ENCODE results near the gene SUPT5H. TPM values are rescaled to one million over a fixed set of nuclear protein-coding genes. Genes with fewer than 3 reads are reported as not detected.

The SUPT5H gene
- total and polyA plus RNA-seq, 2 of the 13 experiments (the other 11 are each of a cell fraction or from before 2014, with no cell fraction given), result 48.2 to 51.7 TPM

DNA sequence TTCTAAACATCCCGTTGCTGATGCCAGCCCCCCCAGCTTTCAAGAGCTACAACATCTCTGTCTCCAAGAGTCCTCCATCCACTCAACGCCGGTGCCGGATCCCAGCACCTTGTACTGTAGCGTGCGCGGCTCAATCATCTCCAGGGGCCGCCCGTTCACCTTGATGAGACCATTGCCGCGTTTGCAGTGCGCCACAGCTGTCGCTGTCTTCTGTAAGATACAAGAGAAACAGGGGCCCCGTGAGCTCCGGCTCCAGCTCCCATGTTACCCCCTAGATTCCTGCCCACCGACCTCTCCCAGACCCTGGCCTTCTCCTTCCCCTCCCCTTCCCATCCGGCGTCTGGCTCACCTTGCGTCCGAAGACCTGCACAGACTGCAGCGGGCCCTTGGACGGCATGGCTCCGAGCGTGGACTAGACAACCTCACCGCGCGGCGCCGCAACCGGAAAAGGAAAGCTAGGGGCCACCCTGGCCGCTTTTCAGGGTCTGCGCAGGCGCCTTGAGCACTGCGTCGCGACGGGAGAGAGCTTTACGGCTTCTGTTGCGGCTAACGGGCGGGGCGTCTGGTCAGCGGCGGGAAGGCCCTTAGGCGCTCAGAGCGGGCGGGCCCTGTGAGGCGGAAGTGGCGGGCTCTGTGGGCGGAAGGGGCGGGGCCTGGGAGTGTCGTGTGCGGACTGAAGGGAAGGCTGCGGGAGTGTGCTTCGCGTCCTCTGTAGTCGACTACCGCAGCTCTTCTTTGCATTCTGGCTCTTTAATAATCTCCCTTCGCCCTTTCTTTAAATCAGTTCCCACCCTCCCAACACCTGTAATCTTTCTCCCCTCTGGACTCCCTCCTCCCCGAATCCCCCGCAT lies 9.7 kb upstream of the SUPT5H start, which contains the start of gene RPS16 (continued):
- TF ChIP-seq IKZF4 (CRISPR knock-in tag; IDR thresholded peaks at IDR 0.05; ENCODE audit: borderline replicate concordance, low read depth, not compliant biosample characterization), result no peak
- TF ChIP-seq ZNF768 (CRISPR knock-in tag; IDR thresholded peaks at IDR 0.05), result peak; percentile 85; the same call in 1 of the 2 replicates
- TF ChIP-seq ZNF709 (CRISPR knock-in tag; IDR thresholded peaks at IDR 0.05), result peak; percentile 85; the same call in 1 of the 2 replicates
- no peak for TF ChIP-seq TCF7L2 (IDR thresholded peaks at IDR 0.05; ENCODE audit: low read depth, low read length)
- TF ChIP-seq ZSCAN12 (CRISPR knock-in tag; IDR thresholded peaks at IDR 0.05), result peak; percentile 75; the same call in 1 of the 2 replicates
- TF ChIP-seq YEATS4 (CRISPR knock-in tag; IDR thresholded peaks at IDR 0.05; ENCODE audit: borderline replicate concordance), result peak; percentile 96
- TF ChIP-seq PITX1 (CRISPR knock-in tag; IDR thresholded peaks at IDR 0.05), result peak; percentile 63; the same call in 1 of the 2 replicates
- TF ChIP-seq ATF1 (CRISPR knock-in tag; IDR thresholded peaks at IDR 0.05), result no peak
- TF ChIP-seq, protein P1, sequence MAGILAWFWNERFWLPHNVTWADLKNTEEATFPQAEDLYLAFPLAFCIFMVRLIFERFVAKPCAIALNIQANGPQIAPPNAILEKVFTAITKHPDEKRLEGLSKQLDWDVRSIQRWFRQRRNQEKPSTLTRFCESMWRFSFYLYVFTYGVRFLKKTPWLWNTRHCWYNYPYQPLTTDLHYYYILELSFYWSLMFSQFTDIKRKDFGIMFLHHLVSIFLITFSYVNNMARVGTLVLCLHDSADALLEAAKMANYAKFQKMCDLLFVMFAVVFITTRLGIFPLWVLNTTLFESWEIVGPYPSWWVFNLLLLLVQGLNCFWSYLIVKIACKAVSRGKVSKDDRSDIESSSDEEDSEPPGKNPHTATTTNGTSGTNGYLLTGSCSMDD (CRISPR knock-in tag; IDR thresholded peaks at IDR 0.05), result no peak
- TF ChIP-seq, protein P2, sequence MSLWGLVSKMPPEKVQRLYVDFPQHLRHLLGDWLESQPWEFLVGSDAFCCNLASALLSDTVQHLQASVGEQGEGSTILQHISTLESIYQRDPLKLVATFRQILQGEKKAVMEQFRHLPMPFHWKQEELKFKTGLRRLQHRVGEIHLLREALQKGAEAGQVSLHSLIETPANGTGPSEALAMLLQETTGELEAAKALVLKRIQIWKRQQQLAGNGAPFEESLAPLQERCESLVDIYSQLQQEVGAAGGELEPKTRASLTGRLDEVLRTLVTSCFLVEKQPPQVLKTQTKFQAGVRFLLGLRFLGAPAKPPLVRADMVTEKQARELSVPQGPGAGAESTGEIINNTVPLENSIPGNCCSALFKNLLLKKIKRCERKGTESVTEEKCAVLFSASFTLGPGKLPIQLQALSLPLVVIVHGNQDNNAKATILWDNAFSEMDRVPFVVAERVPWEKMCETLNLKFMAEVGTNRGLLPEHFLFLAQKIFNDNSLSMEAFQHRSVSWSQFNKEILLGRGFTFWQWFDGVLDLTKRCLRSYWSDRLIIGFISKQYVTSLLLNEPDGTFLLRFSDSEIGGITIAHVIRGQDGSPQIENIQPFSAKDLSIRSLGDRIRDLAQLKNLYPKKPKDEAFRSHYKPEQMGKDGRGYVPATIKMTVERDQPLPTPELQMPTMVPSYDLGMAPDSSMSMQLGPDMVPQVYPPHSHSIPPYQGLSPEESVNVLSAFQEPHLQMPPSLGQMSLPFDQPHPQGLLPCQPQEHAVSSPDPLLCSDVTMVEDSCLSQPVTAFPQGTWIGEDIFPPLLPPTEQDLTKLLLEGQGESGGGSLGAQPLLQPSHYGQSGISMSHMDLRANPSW (CRISPR knock-in tag; IDR thresholded peaks at IDR 0.05; ENCODE audit: borderline replicate concordance), result no peak
- no peak for TF ChIP-seq SCMH1 (CRISPR knock-in tag; IDR thresholded peaks at IDR 0.05; ENCODE audit: borderline replicate concordance)
- TF ChIP-seq, protein P3, sequence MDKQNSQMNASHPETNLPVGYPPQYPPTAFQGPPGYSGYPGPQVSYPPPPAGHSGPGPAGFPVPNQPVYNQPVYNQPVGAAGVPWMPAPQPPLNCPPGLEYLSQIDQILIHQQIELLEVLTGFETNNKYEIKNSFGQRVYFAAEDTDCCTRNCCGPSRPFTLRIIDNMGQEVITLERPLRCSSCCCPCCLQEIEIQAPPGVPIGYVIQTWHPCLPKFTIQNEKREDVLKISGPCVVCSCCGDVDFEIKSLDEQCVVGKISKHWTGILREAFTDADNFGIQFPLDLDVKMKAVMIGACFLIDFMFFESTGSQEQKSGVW (CRISPR knock-in tag; IDR thresholded peaks at IDR 0.05; ENCODE audit: borderline replicate concordance), result no peak
- no peak for TF ChIP-seq SYNCRIP (IDR thresholded peaks at IDR 0.05; ENCODE audit: insufficient read depth, low read depth, low read length)
- TF ChIP-seq, protein P4, sequence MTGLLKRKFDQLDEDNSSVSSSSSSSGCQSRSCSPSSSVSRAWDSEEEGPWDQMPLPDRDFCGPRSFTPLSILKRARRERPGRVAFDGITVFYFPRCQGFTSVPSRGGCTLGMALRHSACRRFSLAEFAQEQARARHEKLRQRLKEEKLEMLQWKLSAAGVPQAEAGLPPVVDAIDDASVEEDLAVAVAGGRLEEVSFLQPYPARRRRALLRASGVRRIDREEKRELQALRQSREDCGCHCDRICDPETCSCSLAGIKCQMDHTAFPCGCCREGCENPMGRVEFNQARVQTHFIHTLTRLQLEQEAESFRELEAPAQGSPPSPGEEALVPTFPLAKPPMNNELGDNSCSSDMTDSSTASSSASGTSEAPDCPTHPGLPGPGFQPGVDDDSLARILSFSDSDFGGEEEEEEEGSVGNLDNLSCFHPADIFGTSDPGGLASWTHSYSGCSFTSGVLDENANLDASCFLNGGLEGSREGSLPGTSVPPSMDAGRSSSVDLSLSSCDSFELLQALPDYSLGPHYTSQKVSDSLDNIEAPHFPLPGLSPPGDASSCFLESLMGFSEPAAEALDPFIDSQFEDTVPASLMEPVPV (CRISPR knock-in tag; IDR thresholded peaks at IDR 0.05), result no peak
- no peak for TF ChIP-seq SP1 (IDR thresholded peaks at IDR 0.05)
- peak; percentile 94 for TF ChIP-seq SP1 (CRISPR knock-in tag; IDR thresholded peaks at IDR 0.05)
- no peak for TF ChIP-seq SIX1 (CRISPR knock-in tag; IDR thresholded peaks at IDR 0.05; ENCODE audit: borderline replicate concordance)
- no peak for TF ChIP-seq TEAD2 (CRISPR knock-in tag; IDR thresholded peaks at IDR 0.05)
- TF ChIP-seq ARHGAP35 (CRISPR knock-in tag; IDR thresholded peaks at IDR 0.05; ENCODE audit: borderline replicate concordance), result peak; percentile 84; the same call in 1 of the 2 replicates
- TF ChIP-seq RBFOX2 (IDR thresholded peaks at IDR 0.05; ENCODE audit: low read depth, low read length), result peak; percentile 100
- TF ChIP-seq RBM22 (optimal IDR thresholded peaks at IDR 0.05; ENCODE audit: low read length), result peak; percentile 54
- no peak; the same call in none of the 2 replicates for TF ChIP-seq GATA4 (IDR thresholded peaks at IDR 0.05; ENCODE audit: borderline replicate concordance, low read depth)
- peak; percentile 90 for TF ChIP-seq KAT7 (CRISPR knock-in tag; IDR thresholded peaks at IDR 0.05; ENCODE audit: borderline replicate concordance)
